Measurements from ENCODE around the gene SUSD4. TPM values are rescaled to one million over a fixed set of nuclear protein-coding genes. Genes with fewer than 3 reads are reported as not detected.

SUSD4 gene
- total RNA-seq, 1 experiment from 2014 or later: 31.4 TPM

GRCh38 chr1:223394242-223394641 is 30.3 kb upstream of the SUSD4 start:
- no peaks in the 10 kb centered on the region for H3K9me3 Mint-ChIP-seq (ENCODE audit: unreplicated experiment)

DNA sequence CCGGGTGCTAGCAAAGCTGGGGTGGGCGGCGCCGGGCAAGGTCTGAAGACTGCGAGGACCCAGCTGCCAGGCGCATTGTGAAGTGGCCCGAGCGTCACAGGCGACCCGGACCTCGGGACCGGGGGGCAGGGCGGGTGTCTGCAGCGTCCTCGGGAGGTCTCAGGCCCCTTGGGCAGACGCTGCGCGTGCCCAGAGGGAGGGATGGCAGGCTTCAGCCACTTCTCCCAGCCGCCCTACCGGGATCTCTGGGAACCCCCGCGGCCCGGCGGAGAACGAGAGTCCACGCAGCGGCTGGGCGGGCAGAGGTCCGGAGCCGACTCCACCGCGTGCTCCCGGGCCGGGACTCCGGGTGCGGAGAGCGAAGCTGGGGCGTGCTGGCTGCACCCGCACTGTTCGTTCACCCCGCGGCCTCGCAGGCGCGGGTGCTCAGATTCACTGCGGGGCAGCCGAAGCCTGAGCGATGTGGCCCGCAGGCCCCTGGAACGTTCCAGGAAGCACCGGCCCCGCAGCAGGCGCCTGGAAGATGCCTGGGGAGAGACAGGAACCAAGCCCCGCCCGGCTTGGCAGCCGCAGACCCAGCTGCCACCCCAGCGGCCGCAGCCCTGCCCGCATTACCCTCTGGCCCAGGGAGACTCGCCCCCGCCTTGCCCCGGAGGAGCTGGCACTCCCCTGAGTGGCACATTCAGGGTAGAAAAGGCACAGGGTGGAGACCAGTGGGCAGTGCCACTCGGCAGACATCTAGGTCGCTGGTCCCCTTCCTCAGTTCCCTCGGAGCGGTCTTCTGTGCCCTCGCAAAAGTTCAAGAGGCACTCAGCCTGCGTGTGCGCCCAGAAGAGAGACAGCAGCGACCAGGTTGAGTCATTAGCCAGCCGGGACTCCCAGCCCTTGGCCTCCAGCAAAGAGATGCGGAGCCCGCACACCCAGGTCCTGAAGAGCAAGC is 29.6 kb upstream of the SUSD4 start, which contains the start of gene CCDC185:
Gene CCDC185, plus strand, starts transcription at position 141 of the 940 bp plus-strand sequence. Its CDS starts 61 bp downstream, at position 202.
- Histone ChIP-seq H3K4me1 (no peaks in the 10 kb centered on the region), H3K4me3 (ENCODE audit: low read depth, low read length) (no peak within 1 kb of the TSS), H3K9me3 (no peaks in the 10 kb centered on the region), H3K27me3 (replicated peaks; ENCODE audit: control insufficient read depth, insufficient read depth, low read length) (no peaks in the 10 kb centered on the region), H3K36me3 (ENCODE audit: control insufficient read depth, insufficient read depth, low read length) (no peaks in the 10 kb centered on the region)
- H3K9me3 Mint-ChIP-seq (ENCODE audit: unreplicated experiment): no peaks in the 10 kb centered on the region
- POLR2A ChIA-PET: no interaction called here
- no peak for DNase-seq
- no peak within 1 kb of the TSS for H3K27ac Mint-ChIP-seq (ENCODE audit: unreplicated experiment)
- intact Hi-C loops (cut with micrococcal nuclease; ENCODE audit: unreplicated experiment): no loop called here
- no peak for TF ChIP-seq CTCF (IDR thresholded peaks at IDR 0.05; ENCODE audit: insufficient read depth in 1 of 2, low read depth in 1 of 2, low read length in 1 of 2, severe bottlenecking in 1 of 2, unreplicated experiment in 1 of 2)
- H3K36me3 Mint-ChIP-seq (ENCODE audit: insufficient read depth, unreplicated experiment): no peaks in the 10 kb centered on the region
- no peaks in the 10 kb centered on the region for H3K4me1 Mint-ChIP-seq (ENCODE audit: low read depth, unreplicated experiment)
- CTCF ChIA-PET: no interaction called here
- no TSS peak for BruUV-seq (replicated peaks)
- H3K4me3 Mint-ChIP-seq (ENCODE audit: unreplicated experiment): no peak within 1 kb of the TSS
- H3K27me3 Mint-ChIP-seq (ENCODE audit: insufficient read depth, unreplicated experiment): no peaks in the 10 kb centered on the region

More at GRCh38 chr1:223394242-223394641, 30.3 kb upstream of the SUSD4 start:
- intact Hi-C loops (cut with micrococcal nuclease; ENCODE audit: unreplicated experiment): no loop called here
- H3K4me1 Mint-ChIP-seq (ENCODE audit: low read depth, unreplicated experiment): no peaks in the 10 kb centered on the region
- H3K36me3 Mint-ChIP-seq (ENCODE audit: insufficient read depth, unreplicated experiment): no peaks in the 10 kb centered on the region
- Histone ChIP-seq H3K4me1 (no peaks in the 10 kb centered on the region), H3K27me3 (replicated peaks; ENCODE audit: control insufficient read depth, insufficient read depth, low read length) (no peaks in the 10 kb centered on the region), H3K9me3 (no peaks in the 10 kb centered on the region), H3K4me3 (ENCODE audit: low read depth, low read length) (no peak overlapping the region), H3K36me3 (ENCODE audit: control insufficient read depth, insufficient read depth, low read length) (no peaks in the 10 kb centered on the region)
- no peak overlapping the region for H3K4me3 Mint-ChIP-seq (ENCODE audit: unreplicated experiment)
- no peak for TF ChIP-seq CTCF (IDR thresholded peaks at IDR 0.05; ENCODE audit: insufficient read depth in 1 of 2, low read depth in 1 of 2, low read length in 1 of 2, severe bottlenecking in 1 of 2, unreplicated experiment in 1 of 2)
- no peak overlapping the region for H3K27ac Mint-ChIP-seq (ENCODE audit: unreplicated experiment)
- ChIA-PET CTCF (no interaction called here), POLR2A (no interaction called here)
- no TSS peak for BruUV-seq (replicated peaks)
- no peaks in the 10 kb centered on the region for H3K27me3 Mint-ChIP-seq (ENCODE audit: insufficient read depth, unreplicated experiment)
- no peak for DNase-seq

DNA sequence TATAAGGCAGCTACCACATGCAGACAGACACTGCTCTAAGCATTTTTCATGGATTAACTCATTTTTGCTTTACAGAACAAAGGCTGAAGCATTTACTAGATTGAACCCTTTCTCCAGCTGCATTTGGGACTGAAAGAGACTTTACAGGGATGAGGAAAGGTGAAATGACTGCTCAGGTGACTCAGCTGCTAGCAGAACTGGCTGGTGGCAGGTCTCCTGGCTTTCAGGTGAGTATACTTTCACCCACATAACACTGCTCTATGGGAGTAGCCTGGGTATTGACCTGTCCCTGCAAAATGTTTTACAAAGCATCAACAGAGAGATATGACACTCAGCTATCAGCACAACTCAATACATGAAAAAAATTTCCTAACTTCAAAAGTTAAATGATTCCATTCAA is 26.6 kb upstream of the SUSD4 start:
- no peak for DNase-seq
- Histone ChIP-seq H3K27me3 (replicated peaks; ENCODE audit: control insufficient read depth, insufficient read depth, low read length) (no peaks in the 10 kb centered on the region), H3K36me3 (ENCODE audit: control insufficient read depth, insufficient read depth, low read length) (no peaks in the 10 kb centered on the region), H3K4me1 (no peaks in the 10 kb centered on the region), H3K9me3 (no peaks in the 10 kb centered on the region), H3K4me3 (ENCODE audit: low read depth, low read length) (no peak overlapping the region)
- Mint-ChIP-seq H3K4me1 (ENCODE audit: low read depth, unreplicated experiment) (no peaks in the 10 kb centered on the region), H3K9me3 (ENCODE audit: unreplicated experiment) (no peaks in the 10 kb centered on the region), H3K27me3 (ENCODE audit: insufficient read depth, unreplicated experiment) (no peaks in the 10 kb centered on the region), H3K36me3 (ENCODE audit: insufficient read depth, unreplicated experiment) (no peaks in the 10 kb centered on the region), H3K27ac (ENCODE audit: unreplicated experiment) (no peak overlapping the region), H3K4me3 (ENCODE audit: unreplicated experiment) (no peak overlapping the region)
- no peak for TF ChIP-seq CTCF (IDR thresholded peaks at IDR 0.05; ENCODE audit: insufficient read depth in 1 of 2, low read depth in 1 of 2, low read length in 1 of 2, severe bottlenecking in 1 of 2, unreplicated experiment in 1 of 2)
- ChIA-PET CTCF (no interaction called here), POLR2A (no interaction called here)
- BruUV-seq (replicated peaks): no TSS peak
- intact Hi-C loops (cut with micrococcal nuclease; ENCODE audit: unreplicated experiment): no loop called here

All from Caco-2 (cell line).